SW 1271 (cell line): ENCODE results near the gene RPA3.

Source experiments
- DNase-seq, 2 experiments: peaks; one replicate each; lab custom pipeline; 2025; lab: John Stamatoyannopoulos, UW

RPA3 gene

DNA sequence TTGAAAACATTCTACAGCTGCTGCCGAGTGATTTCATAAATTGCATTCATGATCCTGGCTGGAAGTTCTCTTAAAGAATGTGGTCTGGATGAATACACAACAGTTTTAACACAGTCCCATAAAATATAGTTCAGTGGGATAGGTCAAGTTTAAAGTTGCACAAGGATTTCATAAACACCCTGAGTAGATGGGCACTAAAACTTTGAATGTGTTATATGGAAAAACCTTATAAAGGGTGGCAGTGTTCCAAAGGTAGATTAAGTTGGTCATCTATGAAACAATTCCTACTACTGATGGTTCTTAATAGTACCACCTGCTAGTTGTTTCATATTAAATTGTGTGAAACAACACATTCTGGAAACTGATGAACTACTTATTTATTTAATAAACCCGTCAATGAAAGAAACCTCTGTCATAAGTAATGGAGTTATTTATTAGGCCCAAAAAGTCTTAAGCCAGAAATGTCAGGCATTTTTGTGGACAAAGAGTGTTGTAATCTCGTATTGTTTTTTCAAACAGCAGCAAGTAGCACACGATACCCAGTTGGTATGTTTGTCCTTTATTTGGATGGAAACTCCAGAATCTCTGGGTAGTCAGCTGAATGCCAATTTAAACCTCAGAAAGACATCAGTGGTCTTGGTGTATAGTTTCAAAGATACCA lies 14.3 kb upstream of the RPA3 start:
- DNase-seq = no peak

DNA sequence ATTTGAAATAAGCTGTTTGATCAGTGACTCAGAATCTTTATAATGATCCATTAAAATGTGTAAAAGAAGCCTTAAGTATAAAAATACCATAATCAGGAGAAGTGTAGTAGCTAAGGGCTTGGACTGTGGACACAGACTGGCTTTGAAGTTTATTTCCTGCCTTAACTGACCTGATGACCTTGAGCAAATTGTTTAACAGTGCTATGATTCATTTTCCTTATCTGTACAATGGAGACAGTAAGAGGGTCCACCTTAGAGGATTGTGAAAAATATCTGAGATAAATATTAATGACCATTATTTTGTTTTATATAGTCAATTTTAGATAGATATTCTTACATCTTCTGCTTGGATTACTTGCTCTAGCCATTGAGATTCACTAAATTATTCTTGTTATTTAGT lies 13.3 kb upstream of the RPA3 start:
- no peak for DNase-seq

DNA sequence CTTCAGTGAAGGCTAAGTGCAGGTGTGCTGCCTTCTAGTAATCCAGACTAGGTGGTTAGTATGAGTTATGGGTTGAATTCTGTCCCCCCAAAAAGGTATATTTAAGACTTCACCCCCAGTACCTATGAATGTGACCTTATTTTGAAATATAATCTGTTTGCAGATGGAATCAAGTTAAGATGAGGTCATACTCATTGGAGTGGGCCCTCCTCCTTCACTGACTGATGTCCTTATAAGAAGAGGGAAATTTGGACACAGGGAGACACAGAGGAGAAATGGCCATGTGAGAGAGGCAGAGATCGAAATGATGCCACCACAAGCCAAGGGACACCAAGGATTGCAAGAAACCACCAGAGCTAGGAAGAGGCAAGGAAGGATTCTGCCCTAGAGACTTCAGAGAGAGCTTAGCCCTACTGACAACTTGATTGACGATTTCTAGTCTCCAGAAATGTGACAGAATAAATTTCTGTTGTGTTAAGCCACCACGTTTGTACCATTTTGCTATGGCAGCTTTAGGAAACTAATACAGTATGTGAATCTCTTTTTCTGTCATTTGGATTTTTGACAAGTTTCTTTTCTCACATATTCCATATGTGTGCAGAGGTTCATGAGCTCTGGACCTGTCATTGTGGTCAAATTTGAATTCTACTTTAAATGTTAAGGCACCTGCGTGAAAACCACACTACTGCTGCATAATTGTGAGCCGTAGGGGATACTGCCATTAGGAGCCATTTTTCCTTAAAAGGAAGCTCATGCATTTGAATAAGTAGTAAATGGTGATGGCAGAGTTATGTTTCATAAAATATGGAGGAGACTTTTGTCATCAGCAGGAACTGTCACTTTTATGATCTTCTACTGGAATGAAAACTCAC lies 2.6 kb upstream of the RPA3 start:
- no peak for DNase-seq

- DNase-seq = no peak
Observed at GRCh38 chr7:7720193-7720592, 1.8 kb upstream of the RPA3 start.

GRCh38 chr7:7719236-7719635 lies 829 bp upstream of the RPA3 start:
- no peak for DNase-seq

DNA sequence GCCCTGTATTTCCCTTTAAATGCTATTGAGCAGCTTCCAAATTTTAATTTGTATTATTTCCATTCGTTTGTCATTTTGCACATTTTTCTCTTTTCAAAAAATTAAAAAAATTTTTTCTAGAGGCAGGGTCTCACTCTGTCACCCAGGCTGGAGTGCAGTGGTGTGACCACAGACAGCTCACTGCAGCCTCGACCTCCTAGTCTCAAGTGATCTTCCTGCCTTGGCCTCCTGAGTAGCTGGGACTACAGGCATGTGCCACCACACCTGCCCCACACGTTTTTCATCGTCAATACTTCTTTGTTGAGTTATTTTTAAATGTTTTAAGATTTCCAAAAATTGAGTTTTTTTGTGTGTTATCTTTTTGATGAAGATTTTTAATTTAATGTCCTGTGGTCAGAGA lies 4.7 kb downstream of the RPA3 start:
- DNase-seq = no peak

- DNase-seq = no peak
Observed at GRCh38 chr7:7710469-7710868, 7.9 kb downstream of the RPA3 start.

DNA sequence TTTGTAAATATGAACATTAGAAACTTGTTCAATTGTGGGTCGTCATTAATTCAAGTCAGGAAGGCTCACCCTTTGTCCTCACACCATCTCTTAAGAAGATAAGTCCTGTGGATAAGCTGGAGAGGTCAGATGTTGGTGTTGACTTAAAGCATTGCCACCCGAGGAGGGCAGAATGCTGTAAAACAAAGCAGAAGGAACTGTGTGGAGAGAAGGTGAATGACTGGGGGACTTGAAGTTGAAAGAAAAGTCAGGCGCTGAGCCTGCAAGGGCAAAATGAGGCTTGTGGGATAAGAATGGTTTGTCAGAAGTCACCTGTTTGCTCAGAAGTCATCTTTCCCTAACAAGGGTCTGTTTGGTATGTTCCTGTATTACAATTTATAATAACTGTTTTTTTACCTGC lies 9.1 kb downstream of the RPA3 start:
- DNase-seq = no peak

GRCh38 chr7:7707806-7708205 lies 10.6 kb downstream of the RPA3 start:
- DNase-seq = no peak

DNA sequence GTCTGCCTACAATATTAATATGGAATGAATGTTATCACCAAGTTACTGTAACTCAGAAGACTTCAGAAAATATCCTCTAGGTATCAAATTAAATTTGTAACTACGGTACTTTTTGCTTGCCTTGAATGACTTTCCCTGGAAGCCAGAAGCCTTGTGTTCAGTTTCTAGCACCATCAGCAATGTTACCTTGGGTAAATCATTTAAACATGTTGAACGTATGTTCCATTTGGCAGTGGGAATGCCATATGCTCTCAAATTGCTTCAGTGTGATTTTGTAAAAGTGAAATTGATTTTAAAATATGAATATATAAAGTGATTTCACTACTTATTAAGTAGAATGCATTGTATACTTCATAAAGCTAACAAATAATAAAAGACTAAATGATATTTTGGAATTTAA lies 11.2 kb downstream of the RPA3 start:
- no peak for DNase-seq

DNA sequence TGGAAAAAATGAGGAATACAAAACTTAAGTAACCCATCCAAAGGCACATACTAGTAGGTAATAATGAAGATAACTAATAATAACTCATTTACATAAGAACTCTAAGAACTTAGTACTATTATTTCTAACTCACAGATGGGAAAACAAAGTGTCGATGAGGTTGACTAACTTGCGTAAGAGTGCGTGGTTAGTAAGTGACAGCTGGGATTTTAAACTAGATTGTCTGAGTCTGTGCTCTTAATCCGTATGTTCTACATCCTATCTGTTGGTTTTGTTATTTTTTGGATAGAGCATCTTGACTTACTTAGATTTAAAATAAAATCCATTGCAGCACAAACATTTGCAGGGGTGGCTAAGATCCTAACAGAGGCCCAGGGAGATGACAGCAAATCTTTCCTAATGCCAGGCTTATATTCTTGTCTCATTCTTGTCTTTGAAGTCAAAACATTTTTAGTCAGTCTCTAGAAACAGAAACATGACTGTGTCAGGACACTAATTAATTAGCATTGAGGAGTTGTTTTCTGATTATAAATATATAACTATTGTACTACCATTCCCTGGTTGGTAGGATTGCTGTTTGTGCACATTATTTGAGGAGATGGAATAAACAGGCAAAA lies 11.7 kb downstream of the RPA3 start:
- DNase-seq = no peak

- DNase-seq = no peak
Observed at GRCh38 chr7:7706101-7706511, 12.3 kb downstream of the RPA3 start.

DNA sequence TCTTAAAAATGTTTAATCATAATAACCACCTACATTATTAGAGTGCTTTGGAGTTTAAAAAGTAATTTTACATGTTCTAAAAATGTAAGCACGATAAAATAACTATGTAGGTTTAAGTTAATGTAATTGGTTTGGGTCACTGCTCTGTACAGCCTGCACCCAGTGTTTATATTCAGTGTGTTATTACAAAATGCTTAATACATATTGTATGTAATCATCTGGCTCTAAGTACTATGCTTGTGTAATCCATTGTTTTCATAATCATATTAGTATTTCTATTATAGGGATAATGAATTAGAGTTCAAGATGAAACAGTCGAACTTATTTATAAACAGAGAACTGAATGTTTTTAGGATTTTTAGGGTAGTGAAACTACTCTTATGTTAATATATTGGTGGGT lies 13.1 kb downstream of the RPA3 start:
- no peak for DNase-seq

DNA sequence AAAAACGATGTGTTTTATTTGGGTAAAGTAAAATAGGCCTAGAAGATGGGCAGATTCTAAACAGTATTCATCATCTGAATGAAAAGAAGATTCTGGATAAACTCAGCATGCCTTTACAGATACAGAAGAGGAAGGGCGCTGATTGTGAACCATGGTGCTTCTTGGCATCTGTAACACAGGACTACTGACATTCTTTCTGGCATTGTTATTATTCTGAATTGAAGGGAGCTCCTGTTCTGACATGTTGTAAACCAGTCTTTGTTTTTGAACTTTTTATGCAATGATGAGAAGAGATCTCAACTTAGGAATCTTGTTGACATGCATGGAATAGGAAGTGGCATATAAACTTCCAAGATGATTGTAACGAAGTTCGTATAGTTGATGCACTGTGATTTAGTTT lies 13.5 kb downstream of the RPA3 start:
- DNase-seq = no peak

- no peak for DNase-seq
Observed at GRCh38 chr7:7703427-7703826, 15.0 kb downstream of the RPA3 start.

DNA sequence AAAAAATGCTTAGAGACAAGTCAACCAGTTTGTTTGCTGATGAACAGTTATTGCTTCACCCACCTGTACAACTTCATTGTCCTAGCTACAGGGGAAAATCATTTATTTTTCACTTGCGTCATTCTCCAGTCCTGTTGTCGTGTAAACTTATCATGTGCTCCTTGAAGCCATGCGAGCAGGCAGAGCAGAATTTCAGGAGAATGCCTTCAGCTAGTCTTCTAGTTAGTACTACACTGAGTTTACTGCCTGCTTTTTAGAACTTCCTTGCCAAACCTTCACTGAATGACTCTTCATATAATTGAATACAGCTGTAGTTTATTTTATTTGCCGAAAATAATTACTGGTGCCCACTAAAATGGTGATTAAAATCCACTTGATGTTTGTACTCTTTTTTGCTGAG lies 15.6 kb downstream of the RPA3 start:
- no peak for DNase-seq

DNA sequence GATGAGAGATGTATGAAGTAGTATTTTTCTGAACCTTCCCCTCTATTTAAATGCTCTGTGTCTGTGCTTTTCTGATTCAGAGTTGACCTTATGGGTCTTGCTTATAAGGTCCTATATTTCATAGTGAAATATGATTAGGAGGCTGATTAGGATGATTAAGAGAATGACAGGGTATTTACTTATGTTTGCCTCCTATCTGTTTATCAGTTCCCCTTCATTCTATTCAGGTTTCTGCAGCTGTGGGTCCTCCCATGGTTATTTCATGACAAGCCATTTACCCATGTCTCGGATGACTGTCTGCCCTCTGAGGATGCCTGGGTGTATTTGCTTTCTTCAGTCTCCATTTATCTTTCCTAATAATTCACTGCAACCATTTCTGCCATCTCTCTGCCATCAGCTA lies 16.9 kb downstream of the RPA3 start:
- DNase-seq = no peak

- no peak for DNase-seq
Observed at GRCh38 chr7:7699970-7700369, 18.4 kb downstream of the RPA3 start.

DNA sequence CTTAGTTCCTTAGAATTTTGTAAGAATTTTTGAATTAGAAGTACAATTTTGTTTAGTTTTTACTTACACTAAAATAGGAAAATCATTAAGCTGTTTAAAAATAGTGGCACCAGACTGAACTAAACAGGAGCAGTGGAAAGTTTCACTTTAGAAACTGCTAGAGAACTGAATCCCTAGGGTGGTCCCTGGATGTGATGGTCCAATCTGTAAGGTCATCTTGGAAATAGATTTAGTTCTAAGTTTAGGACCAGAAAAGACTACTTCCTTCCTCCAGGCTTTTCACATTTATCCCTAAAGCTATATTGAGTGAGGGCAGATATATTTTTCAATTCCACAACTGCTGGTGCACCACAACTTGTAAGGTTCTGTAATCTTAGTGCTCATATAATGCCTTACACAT lies 19.0 kb downstream of the RPA3 start:
- no peak for DNase-seq

DNA sequence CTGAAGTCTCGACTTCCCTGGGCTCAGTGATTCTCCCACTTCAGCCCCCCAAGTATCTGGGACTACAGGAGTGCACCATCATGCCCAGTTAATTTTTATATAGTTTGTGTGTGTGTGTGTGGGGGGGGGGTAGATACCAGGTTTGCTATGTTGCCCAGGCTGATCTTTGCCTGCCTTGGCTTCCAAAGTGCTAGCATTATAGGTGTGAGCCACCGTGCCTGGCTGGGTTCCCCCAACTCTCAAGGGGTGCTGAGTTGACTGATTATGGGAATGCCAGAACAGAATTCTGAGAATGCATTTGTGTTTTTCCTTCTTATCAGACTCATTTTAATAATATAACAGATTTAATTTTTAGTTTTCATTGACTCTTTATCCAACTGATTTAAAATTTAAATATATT lies 19.5 kb downstream of the RPA3 start:
- no peak for DNase-seq

DNA sequence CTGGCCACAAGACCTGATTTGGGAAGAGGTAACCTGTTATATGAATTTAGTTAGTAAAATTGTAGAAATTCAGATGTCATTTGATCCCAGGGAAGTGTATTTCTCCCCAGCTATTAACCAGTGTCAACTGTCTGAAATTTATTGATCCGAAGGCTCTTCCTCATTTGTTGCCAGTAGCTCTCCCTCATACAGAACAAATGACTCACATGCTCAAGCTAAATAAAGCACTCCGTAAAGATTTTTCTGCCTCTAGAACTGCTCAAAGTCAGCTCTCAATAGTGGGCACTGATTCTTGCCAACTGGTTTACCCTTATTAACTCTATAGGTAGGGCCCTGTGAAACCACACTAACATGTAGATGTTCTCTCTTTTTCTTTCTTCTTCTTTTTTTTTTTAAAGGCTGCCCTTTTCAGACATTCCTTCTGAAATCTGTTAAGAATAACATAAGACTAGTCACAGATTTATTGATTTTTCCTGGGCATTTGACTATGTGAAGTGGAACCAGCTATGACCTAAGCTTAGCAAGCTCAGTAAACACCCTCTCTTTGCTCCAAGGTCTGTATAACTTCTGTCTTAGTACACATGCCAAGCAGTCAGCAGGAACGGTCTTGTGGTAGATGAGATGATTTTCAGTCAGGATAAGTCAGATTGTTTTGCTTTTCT lies 21.8 kb downstream of the RPA3 start:
- no peak for DNase-seq

GRCh38 chr7:7695111-7695817 lies 23.1 kb downstream of the RPA3 start:
- DNase-seq = no peak
